UCSD-AML1 (cell line): ENCODE data around the gene RAB6C.
"Not testable (repeated sequence)": the region's sequence is repeated elsewhere in the genome, so short reads cannot be mapped to it uniquely, and the experiment has no call there.

Experiments used
- DNase-seq: peaks from one replicate; lab custom pipeline; 2025; ENCODE audit not compliant: unreplicated experiment; lab: John Stamatoyannopoulos, UW

RAB6C gene

DNA sequence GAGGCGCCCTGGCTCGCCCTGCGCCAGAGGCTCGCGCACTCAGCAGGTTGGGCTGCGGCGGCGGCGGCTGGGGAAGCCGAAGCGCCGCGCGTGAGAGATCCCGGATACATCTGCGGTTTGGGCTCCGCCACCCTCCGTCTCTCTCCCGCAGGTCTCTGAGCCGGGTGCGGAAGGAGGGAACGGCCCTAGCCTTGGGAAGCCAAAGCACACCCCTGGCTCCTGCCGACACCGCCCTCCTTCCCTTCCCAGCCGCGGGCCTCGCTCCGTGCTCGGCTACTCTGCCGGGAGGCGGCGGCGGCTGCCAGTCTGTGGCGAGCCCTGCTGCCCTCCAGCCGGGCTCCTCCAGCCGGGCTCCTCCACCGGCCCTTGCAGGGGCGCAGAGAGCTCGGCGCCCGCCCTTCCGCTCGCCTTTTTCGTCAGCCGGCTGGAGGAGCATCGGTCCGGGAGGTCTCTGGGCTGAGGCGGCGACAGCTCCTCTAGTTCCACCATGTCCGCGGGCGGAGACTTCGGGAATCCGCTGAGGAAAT, at the start of gene RAB6C:
TSS of gene RAB6C (plus strand) at position 38 of the 527 bp plus-strand sequence. CDS start at position 488, 450 bp downstream.
- DNase-seq, result not testable (repeated sequence)

DNA sequence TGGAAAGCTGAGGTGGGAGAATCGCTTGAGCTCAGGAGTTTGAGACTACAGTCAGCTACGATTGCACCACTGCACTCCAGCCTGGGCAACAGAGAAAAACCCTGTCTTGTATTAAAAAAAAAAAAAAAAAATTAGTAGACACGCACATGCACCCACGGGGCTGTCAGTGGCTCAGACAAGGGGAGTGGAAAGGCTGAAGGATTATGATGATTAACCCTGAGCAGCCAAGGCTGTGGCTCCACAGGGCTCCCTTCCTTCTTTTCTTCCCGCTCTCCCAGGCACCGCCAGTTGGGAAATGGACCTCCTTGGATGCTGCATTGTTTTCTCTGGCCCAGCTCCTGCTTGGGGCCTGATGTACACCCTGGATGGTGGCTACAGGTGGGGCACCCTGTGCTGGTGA, 49.0 kb upstream of the RAB6C start:
- DNase-seq, result no peak

DNA sequence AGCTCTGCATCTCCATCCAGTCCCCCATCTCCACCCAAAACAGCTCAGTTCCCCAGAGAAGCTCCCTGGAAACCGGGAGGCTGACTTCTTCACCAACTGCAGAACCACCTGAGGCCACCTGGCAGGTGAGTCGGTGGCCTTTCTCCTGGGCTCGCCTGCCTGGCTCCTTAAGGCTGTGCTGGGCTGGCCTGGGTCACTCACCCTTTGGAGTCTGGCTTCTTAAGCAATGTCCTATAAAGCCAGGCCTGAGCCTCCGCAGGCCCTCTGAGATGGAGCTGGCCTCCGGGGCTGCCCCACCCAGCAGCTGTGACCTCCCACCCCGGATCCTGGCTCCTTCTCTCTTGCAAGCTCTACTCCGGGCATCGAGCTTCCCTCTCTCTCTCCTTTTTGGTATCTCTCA, 46.1 kb upstream of the RAB6C start:
- not testable (repeated sequence) for DNase-seq

DNA sequence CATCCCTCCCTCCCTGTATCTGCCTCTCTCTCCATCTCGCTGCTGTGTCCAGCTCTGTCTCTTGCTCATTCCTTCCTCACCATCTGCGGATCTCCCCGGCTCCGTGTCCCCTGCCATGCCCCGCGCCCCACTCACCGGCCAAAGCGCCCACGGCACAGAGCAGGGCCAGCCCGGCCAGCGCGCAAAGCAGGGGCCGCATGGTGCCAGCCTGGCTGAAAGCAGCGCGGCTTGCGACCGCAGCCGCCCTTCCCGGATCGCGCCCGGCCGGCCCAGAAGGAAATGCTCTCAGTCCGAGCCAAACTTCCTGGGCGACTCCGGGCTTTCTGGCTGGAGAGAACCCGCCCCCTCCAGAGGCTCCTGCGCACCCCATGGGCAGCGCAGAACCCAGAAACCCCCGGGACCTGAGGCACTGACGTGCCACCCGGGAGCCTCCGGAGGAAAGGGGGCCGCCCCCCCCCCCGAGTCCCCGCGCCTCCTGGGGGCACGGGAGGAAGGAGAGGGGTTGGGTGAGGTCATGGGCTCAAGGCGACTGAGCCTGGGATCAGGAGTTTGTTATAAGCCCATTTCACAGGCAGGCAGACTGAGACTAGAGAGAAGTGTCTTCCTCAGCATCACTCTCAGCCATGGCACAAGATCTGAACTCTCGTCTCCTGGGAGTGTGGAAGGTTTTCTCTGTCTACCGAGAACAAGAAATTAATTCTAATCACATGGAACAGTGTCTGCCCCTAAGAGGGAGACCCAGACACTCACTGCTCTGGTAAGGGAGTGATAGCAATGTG, 45.2 kb upstream of the RAB6C start:
- DNase-seq, result no peak

DNA sequence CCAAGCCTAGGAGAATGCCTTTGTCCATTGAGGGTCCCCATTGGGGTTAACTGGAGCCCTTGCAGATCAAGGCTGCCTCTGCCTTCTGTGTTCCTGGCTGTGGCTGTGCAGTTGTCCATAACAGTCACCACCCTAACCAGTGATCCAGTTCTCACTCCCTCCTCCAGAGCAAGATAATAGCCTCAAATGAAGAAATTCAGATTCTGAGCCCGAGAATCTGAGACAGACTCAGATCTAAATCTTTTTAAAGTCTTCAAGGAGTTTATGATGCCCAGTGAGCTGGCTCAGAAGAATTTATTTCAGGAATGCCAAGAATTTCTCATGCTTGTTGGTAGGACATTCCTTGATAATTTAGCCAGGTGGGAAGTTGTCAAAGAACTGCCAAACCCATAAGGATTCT, 44.3 kb upstream of the RAB6C start:
- DNase-seq, result no peak

DNA sequence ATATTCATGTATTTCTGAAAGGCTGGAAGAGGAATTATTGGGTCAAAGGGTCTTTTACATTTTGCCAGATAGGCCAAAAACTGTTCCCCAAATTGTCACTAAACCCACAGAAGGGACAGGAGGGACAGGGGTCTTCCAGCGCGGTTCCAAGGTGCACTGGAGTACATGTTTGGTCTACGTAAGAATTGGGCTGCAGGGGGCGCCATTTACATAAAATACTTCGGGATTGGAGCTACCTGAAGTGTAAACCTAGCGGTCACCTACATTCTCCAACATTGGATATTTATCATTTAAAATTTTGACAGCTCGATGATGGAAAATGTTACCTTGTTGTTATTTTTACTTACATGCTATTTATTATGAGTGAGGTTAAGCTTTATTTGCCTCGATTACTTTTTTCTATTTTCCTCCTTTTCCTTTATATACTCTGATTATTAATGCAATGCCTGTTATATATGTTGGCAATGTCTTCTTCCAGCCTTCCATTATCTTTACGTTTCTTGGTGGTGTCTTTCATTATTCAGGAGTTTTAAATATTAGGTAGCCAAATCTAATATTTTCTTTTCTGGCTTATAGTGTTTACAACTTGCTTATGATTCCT, 43.0 kb upstream of the RAB6C start:
- DNase-seq, result peak; percentile 24

GRCh38 chr2:129938850-129939471, 40.5 kb upstream of the RAB6C start:
- not testable (repeated sequence) for DNase-seq

DNA sequence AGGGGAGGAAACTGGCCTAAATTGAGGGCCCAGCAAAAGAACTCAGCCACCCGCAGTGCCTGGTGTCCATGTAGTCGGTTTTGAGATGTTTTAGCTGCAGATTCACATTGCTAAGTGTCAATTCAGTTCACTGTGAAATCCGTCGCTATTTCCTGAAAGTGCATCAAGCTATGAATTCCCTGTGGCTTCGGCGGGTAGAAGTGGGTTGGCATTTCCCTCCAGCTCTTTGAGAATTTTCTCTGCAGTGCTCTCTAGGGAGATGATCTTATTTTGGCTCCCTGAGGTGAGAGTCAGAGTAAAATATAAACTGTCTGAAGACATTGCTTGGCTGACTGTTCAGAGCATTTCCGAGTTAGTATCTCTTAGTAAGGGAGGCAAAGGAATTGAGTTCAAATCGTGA, 36.0 kb upstream of the RAB6C start:
- DNase-seq, result not testable (repeated sequence)

GRCh38 chr2:129945557-129945956, 33.9 kb upstream of the RAB6C start:
- no peak for DNase-seq

GRCh38 chr2:129947712-129948111, 31.8 kb upstream of the RAB6C start:
- not testable (repeated sequence) for DNase-seq

DNA sequence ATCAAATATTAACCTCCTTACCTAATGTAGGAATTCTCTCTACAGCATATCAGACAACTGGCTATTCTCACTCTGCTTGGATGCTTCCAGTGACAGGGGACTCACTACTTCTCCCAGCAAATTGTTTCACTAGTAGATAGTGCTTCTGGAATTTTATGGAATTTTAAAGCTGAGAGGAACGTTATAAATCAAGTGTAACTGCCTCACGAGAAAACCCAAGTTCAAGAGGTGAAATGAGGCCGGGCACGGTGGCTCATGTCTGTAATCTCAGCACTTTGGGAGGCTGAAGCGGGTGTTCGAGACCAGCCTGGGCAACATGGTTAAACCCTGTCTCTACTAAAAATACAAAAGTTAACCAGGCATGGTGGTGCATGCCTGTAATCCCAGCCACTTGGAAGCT, 23.3 kb upstream of the RAB6C start:
- not testable (repeated sequence) for DNase-seq

DNA sequence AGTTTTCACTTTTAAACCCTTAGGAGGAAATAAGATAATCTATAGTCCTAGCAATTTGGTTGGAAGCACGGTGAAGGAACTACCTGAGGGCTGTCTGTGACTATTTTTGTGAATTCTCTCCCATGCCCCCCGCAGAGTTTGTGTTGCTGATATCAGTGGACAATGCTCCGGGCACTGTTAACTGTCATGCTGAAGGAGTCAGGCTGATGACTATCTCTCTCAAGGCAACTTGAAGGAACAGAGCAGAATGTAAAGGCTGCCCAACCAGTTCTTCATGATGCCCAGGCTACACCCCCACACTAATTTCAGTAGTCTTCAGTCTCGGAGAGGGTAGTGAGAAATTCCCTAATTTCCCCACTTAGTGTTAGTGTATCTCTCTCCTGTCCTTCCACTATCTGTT, 21.6 kb upstream of the RAB6C start:
- no peak for DNase-seq

- DNase-seq, result not testable (repeated sequence)
These were observed 20.7 kb upstream of the RAB6C start for GRCh38 chr2:129958736-129959135.

DNA sequence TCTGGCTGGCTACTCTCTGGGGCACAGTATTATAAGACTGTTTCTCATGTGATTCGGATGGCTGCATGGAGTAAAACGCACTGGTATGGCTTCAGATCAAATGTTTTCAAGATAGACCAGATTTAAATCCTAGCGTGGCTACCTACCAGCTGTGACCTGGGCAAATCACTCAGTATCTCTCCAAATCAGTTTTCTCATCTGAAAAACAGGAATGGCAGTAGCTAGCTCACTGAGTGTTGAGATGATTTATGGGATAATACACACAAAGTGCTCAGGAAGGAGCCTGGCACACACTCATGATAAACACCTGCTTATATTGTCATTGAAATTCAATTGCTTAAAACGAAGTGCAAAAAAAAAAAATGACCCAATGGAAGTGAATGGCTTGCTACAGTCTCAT, 10.9 kb upstream of the RAB6C start:
- DNase-seq, result not testable (repeated sequence)

GRCh38 chr2:129975016-129975774, 4.3 kb upstream of the RAB6C start:
- DNase-seq, result no peak

- not testable (repeated sequence) for DNase-seq
These were observed 2.5 kb upstream of the RAB6C start for GRCh38 chr2:129976969-129977368.

DNA sequence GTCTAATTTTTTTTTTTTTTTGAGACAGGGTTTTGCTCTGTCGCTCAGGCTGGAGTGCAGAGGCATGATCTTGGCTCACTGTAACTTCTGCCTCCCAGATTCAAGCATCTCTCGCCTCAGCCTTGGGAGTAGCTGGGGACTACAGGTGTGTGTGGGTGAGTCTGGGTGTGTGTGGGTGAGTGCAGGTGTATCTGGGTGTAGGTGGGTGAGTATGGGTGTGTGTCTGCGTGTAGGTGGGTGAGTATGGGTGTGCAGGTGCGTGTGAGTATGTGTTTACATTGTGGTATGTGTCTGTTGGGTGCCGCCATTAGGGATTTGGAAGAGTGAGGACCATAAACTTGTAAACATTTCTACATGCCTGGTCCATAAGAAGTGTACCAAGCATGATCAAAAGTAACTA, 1.5 kb upstream of the RAB6C start:
- no peak for DNase-seq

- not testable (repeated sequence) for DNase-seq
These were observed 780 bp downstream of the RAB6C start for GRCh38 chr2:129980246-129980645.

DNA sequence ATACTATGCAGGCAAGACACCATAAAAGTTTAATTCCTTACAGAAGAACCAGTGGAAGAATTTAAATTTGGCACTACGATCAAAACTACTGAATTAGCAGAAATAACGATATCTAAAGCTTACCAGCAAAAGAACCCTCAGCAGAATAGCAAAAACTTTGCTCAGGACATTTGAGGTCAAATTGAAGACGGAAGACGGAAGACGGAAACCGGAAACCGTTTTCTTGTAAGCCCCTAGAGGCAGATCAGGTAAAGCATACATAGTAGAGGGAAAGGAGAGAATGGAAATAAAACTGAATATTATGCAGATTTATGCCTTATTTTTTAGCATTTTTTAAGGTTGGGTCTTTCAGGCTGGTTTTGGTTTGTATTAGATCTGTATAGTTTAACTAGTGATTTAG, 2.2 kb downstream of the RAB6C start:
- not testable (repeated sequence) for DNase-seq

DNA sequence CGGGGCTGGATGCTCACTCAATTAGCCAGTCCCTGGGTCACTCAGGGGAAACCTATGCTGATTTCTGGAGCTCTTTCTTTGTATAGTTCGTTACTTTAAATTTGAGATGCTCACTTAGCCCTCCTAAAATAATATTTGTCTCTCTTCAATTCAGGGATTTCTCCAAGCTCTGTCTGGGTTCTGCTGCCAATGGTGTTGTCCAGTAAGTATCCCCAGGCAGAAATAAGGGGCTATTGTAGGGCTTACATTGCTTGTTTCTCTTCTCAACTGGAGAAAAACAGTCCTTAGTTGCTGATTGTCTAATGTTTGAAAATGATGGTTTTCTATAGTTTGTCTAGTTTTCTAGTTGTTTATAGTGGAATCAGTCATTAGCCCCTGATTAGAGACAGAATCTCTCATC, 5.0 kb downstream of the RAB6C start:
- no peak for DNase-seq

DNA sequence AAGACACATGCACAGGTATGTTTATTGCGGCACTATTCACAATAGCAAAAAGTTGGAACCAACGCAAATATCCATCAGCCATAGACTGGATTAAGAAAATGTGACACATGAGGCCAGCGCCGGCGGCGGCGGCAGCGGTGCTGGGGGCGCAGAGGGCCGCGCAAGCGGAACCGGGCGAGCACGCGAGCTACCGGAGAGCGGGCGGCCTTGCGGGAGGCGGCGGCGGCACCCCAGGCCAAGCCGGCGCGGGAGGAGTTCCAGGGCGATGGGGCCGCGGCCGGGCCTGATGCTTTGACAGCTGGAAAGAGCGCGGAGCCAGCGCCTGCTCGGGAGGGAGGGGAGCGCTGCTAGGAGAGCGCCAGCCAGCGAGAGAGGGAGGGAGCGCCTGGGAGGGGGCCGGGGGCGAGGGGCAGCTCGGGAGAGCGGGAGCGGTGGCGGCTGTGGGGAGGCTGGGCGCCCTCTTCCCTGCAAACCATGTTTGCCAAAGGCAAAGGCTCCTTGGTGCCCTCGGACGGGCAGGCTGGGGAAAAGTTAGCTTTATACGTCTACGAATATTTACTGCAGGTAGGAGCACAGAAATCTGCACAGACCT, 13.0 kb downstream of the RAB6C start:
- not testable (repeated sequence) for DNase-seq
